HepG2 (cell line): Measurements from ENCODE around the gene MAPK8IP3. TPM values are rescaled to one million over a fixed set of nuclear protein-coding genes. Genes with fewer than 3 reads are reported as not detected.

Experiments used
- BATF2 ChIP-seq: sonication (generic); formaldehyde crosslinking; IDR thresholded peaks from 2 replicates; pipeline ENCODE4 v1.8.0; 2022; ENCODE audit warnings: mild to moderate bottlenecking, missing genetic modification reagents, moderate library complexity
- CBFB ChIP-seq: sonication (generic); formaldehyde crosslinking; IDR thresholded peaks from 2 replicates; pipeline ENCODE4 v1.4.0; 2020; ENCODE audit warnings: missing genetic modification reagents
- HNRNPLL ChIP-seq: fragments of 200-400 bp; formaldehyde crosslinking; IDR thresholded peaks from 2 replicates; pipeline ENCODE4 v1.6.1; 2017; ENCODE audit warnings: mild to moderate bottlenecking, low read depth, low read length; ENCODE audit not compliant: poor library complexity, severe bottlenecking
- RXRB ChIP-seq: IDR thresholded peaks from 2 replicates; pipeline ENCODE4 v1.6.1; 2016; ENCODE audit warnings: borderline replicate concordance, missing genetic modification reagents, missing compliant biosample characterization
- TCF12 ChIP-seq, 2 experiments: fragments of 450-650 bp in 1 of 2; sonication (generic) in 1 of 2; formaldehyde crosslinking in 1 of 2; IDR thresholded peaks; 2 replicates each; pipeline versions ENCODE4 v1.6.1 to v1.8.0; 2017 to 2022; ENCODE audit warnings: antibody characterized with exemption in 1 of 2, mild to moderate bottlenecking in 1 of 2, missing genetic modification reagents in 1 of 2, moderate library complexity in 1 of 2
- ZNF101 ChIP-seq: sonication (generic); formaldehyde crosslinking; IDR thresholded peaks from 2 replicates; pipeline ENCODE4 v1.4.0; 2020; ENCODE audit warnings: mild to moderate bottlenecking, low read depth, missing genetic modification reagents, borderline replicate concordance
- ZNF318 ChIP-seq: sonication (generic); formaldehyde crosslinking; IDR thresholded peaks from 2 replicates; pipeline ENCODE4 v1.4.0; 2020; ENCODE audit warnings: mild to moderate bottlenecking, missing genetic modification reagents
- ZNF354B ChIP-seq: sonication (generic); formaldehyde crosslinking; IDR thresholded peaks from 2 replicates; pipeline ENCODE4 v1.8.0; 2022; ENCODE audit warnings: mild to moderate bottlenecking, missing genetic modification reagents
- ZNF513 ChIP-seq: sonication (generic); formaldehyde crosslinking; conservative IDR thresholded peaks from 2 replicates; pipeline ENCODE4 v1.5.0; 2020; ENCODE audit warnings: missing genetic modification reagents
- ZNF724P ChIP-seq: sonication (generic); formaldehyde crosslinking; IDR thresholded peaks from 2 replicates; pipeline ENCODE4 v1.8.0; 2022; ENCODE audit warnings: missing genetic modification reagents, borderline replicate concordance
- ZNF788 ChIP-seq: sonication (generic); formaldehyde crosslinking; IDR thresholded peaks from 2 replicates; pipeline ENCODE4 v1.5.0; 2020; ENCODE audit warnings: mild to moderate bottlenecking, missing genetic modification reagents, borderline replicate concordance
- polyA plus RNA-seq, 8 experiments: library from polyadenylated mRNA; depleted of rRNA in 3 of 8; stranded (reverse) in 7 of 8; unstranded in 1 of 8; fragments of >200 nt; fragmentation: Illumina TruSeq in 4 of 8; extraction: Trizol in 4 of 8; gene quantifications; 2 replicates each; pipeline versions ENCODE4 v1.2.1 to v1.2.3, GENCODE V29; 2011 to 2016; ENCODE audit warnings: low read depth in 4 of 8, missing spikeins in 1 of 8, mixed read lengths in 1 of 8; ENCODE audit not compliant: insufficient read depth in 1 of 8
- total RNA-seq, 5 experiments: library from RNA; depleted of rRNA; stranded (reverse); fragments of >200 nt; fragmentation: Illumina TruSeq; extraction: Trizol; gene quantifications; 2 replicates each; pipeline ENCODE4 v1.2.3, GENCODE V29; 2016; ENCODE audit warnings: low read depth in 1 of 5

Gene MAPK8IP3
- total and polyA plus RNA-seq, 2 of the 13 experiments (the other 11 are each of a cell fraction or from before 2014, with no cell fraction given): 25.1 to 41.7 TPM

GRCh38 chr16:1794221-1794871 is 88.4 kb downstream of the MAPK8IP3 start (continued):
- TF ChIP-seq ZNF318 (0 out of 2 replicates have a peak, but pooled peaks have one; percentile 31), TCF12 (IDR thresholded peaks at IDR 0.05) (no peak), TCF12 (CRISPR knock-in tag; IDR thresholded peaks at IDR 0.05) (peak; percentile 30; the same call in 1 of the 2 replicates), BATF2 (CRISPR knock-in tag) (no peak), HNRNPLL (peak; percentile 36), ZNF101 (CRISPR knock-in tag) (no peak), CBFB (CRISPR knock-in tag) (peak; percentile 98), ZNF788 (CRISPR knock-in tag) (peak; percentile 40; the same call in 1 of the 2 replicates), RXRB (CRISPR knock-in tag) (peak; percentile 43; the same call in 1 of the 2 replicates), ZNF354B (CRISPR knock-in tag) (no peak), ZNF513 (no peak), ZNF724P (CRISPR knock-in tag) (peak; percentile 26; the same call in 1 of the 2 replicates)
